NCI-H1048 (cell line): ENCODE results near the gene LOXL1.
"Not testable (repeated sequence)": the region's sequence is repeated elsewhere in the genome, so short reads cannot be mapped to it uniquely, and the experiment has no call there.

Experiments used
- DNase-seq: peaks from one replicate; lab custom pipeline; 2025; lab: John Stamatoyannopoulos, UW

The LOXL1 gene

DNA sequence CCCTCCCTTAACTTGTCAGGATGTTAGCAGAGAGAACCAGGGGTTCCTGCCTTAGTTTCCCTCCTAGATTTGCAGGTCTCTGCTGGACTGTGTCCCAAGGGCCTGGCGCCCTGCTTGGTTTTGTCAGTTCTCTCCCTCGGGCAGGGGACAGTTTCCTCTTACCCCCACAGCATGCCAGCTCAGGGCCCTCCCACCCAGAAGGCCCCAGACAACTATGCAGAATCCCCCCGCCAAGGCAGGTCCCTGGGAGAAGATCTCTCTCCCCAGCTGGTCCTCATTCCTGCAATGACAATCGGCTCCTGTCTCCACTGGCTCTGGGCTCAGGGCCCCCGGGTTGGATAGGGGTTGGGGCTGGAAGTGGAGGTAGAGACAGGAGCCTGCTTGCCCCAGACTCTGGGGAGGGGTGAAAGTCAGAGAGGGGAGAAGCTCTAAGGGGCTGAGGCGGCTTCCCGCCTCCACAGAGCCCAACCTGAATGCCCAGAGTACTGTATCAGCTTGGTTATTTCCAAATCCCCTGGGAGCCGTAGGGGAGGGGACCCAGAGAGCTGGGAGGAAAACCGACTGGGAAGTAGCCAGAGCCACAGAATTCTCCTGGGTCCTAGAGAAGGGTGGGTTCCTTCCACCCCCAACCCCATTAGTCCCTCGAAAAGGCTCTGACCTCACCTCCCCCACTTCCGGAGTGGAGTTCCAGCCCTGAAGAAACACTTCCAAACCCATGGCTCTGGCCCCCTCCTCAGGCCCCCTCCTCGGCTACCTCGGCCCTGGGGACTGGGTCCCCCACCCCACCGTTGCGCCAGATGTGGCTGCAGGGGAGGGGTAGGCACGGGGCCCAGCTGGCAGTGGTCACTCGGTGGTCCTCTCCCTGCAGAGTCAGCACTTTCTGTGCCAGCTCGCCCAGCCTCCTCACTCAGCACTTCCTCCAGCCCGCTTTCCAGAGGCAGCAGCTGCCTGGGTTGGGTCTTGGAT is 3.8 kb upstream of the LOXL1 start:
- no peak for DNase-seq

DNA sequence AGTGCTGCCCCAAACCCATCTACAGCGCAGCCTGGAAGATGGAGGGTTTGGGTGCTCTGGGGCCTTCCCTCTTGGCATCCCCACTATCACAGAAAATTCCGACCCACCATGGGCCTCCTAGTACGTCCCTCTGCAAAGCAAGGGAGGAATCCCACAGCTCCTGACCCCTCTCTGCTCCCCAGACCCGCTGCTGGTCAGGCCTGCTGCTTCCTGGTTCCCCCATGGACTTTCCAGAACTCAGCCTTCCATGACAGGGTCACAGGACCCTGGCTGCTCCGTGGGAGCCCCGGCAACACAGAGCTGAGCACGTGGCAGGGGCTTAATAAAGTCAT is 3.1 kb upstream of the LOXL1 start:
- DNase-seq: no peak

DNA sequence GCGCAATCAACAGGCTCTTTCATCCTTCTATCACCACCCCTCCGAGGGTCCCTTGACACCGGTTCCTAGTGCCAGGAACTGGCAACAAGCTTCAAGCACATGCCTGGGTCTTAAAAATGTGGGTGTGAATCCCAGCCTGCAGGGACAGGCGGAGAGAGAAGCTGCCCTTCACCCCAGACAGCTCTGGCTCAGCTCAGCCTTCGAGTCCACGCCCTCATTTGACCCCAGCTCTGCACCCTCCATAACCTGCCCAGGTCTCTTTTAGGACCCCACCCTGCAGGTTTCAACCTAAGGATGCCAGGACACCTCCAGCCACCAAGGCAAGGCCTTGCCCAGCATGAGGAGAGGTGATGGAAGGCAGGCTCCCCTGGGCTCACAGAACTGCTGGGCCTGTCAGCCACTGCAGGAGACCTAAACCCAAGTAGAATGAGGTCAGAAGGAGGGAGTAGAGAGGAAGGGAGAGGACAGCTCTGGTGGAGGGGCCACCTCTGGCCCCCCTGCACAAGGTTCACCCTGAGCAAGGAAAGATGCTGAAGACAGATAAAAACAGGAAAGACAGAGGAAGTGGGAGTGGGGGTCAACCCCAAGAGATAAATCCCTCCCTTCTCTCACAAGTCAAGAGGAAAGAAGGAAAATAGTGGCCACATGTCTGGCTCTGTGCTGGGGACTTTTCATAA is 2.6 kb upstream of the LOXL1 start:
- DNase-seq: no peak

DNA sequence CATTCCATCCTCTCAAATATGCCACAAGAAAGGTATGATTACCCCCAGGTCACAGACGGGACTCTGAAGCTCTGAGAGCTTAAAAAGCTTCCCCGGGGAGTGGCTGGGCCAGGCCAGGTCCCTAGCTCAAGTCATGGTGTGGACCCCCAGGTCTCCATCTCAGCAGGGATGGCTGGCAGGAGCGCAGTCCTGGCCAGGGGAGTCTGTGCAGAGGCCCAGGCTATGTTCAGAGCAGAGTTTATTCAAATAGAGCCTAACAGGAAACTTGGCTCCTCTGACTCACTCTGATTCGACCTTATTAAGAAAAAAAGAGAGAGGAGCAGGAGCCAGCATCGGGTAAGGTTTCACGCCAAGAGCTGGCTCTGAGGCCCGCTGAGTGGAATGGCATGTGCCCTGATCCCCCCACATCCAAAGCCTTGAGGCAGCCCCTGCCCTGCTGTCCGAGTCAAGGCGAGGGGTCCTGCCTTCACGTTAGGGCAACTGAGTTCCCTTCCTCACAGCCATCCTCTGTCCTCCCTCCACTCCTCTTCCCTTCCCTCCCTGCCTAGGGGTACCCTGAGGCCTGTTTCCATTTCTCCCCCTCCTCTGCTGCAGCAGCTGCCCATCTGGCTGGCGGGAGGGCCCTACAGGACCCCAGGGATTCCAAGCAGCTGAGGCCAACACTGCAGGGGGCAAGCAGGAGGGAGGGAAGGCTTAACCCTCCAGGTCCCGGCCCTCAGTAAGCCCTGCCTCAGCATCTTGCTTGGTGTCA is 1.9 kb upstream of the LOXL1 start:
- no peak for DNase-seq

DNA sequence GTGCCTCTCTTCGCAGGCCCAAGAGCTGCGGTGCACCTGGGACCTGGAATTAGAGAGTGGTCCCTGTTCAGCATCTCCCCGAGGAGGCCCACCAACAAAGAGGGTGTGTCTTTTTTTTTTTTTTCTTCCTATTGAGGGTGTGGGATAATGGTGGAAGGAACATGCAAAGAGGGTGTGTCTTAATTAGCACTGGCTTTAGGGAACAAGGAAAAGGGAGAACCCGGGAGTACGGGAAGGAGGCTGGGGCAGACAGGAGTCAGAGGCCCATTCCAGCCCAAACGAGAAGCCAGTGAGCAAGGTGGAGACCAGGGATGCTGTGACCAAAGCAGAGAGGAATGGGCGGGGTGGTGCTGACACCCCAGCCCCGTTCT is 429 bp upstream of the LOXL1 start:
- no peak for DNase-seq

DNA sequence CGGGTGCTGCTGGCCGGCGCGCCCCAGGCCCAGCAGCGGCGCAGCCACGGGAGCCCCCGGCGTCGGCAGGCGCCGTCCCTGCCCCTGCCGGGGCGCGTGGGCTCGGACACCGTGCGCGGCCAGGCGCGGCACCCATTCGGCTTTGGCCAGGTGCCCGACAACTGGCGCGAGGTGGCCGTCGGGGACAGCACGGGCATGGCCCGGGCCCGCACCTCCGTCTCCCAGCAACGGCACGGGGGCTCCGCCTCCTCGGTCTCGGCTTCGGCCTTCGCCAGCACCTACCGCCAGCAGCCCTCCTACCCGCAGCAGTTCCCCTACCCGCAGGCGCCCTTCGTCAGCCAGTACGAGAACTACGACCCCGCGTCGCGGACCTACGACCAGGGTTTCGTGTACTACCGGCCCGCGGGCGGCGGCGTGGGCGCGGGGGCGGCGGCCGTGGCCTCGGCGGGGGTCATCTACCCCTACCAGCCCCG is 777 bp downstream of the LOXL1 start:
- DNase-seq: no peak

DNA sequence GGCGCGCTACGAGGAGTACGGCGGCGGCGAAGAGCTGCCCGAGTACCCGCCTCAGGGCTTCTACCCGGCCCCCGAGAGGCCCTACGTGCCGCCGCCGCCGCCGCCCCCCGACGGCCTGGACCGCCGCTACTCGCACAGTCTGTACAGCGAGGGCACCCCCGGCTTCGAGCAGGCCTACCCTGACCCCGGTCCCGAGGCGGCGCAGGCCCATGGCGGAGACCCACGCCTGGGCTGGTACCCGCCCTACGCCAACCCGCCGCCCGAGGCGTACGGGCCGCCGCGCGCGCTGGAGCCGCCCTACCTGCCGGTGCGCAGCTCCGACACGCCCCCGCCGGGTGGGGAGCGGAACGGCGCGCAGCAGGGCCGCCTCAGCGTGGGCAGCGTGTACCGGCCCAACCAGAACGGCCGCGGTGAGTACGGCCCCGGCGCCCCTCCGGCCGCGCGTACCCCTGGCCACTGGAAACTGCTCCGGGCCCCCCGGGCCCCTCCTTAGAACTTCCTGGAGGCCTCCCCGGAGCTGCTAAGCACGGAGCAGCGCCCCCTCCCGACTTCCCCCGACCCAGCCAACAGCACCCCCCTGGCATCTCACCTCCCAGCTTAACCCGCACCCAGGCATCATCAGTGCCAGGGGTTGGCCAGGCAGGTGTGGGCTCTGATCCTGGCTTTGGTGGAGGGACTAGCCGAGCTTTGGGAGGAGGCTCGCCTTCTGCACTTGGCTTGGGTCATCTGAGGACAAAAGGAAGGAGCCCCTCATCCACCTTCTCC is 1.4 kb downstream of the LOXL1 start:
- no peak for DNase-seq

DNA sequence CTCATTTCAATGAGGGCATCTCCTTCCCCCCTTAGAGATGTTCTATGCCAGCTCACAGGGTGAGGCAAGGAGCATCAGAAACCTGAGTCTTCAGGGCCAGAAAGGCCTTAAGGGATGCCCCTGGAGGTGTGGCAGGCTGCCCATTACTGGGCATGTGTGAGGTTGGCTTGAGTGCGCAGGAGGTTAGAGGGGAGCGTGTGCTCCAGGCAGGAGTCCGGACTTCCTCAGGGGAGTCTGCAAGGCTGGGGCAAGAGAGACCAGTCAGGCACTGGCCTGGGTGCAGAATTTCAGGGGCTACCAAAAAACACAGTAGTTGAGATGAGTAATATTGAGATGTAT is 1.9 kb downstream of the LOXL1 start:
- DNase-seq: no peak

DNA sequence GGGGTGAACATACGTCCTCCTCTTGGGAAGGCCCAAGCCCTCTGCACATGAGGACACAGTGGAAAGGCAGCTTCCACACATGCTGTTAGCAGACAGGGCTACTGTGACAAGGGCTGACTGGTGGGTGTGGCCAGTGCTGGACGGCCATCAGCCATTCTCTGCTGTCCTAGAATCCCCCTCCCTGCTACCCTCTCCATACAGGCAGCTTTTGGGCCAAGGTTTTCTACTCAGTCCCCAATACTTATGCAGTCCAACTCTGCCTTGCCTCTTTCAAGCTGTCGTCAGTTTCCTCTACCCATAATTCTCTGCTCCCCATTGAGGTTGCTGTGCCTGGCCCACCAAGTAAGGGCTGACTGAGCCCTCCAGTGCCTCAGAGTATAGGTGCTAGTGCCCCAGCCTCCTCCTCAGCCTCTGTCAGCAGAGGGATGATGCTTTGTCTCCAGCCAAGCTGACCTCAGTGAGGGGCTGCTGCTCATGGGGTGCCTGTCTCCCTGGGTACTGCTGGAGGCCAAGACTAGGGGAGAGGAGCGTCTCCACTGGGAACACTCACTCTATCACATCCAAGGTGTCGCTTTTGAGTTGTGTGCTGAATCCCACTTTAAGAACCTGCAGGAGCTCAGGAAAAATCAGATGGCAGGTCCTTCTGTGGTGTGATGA is 2.8 kb downstream of the LOXL1 start:
- no peak for DNase-seq

DNA sequence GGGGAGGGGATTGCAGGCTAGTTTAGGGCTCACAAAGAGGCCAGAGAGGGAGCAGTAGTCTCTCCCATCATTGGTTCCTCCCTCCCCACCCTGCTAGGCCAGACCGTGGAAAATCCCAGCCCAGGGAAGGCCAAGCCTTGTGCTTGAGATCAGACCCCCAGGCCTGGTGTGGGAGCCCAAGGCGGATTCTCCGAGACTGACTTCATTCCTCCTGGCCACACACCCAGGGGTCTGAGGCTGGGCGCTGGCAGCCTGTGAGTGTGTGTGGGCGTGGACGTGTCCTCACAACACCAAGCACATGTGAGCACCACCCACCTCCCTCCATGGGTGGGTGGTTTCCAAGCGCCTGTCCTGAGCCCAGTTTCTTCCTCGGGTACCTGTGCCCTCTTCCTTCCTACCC is 4.1 kb downstream of the LOXL1 start:
- DNase-seq: no peak

DNA sequence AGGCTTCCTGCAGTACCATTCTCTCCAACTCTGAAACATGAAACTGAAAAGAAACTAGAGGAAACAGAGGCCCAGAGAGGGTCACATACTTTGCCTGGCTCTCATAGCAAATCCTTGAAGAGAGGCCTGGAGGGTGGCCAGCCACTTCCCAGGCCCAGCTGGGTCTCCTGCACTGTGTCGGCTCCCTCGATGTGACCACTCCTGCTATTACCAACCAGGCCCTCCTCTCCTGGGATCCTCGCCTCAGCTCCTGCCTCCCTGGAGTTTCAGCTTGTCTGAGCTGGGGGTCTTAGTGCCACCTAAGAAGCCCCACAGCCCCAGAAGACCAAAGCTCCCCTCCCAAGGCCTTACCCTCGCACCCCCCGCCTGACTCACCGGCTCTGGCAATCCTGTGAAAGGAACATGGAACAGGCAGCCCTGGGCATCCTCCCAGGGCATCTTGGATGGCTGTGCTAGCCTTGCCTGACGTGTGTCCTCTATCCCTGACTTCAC is 4.6 kb downstream of the LOXL1 start:
- DNase-seq: no peak

DNA sequence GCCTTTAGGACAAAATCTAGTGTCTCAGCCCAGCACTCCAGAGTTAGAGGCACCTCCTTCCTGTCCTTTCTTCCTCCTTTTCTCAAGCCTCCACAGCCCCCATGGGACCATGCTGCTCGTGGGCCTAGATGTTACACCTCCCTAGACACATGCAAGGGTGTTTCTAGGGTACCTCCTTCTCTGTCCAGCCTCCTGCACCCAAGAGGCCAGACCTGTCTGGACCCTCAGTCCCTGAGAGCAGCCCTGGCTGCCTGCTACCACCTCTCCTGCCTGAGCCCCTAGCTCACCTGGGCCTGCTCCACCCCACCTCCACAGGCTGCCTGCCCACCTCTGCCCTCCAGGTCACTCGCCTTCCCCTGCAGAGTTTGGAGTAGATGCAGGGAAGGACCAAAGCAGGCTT is 5.2 kb downstream of the LOXL1 start:
- DNase-seq: no peak

DNA sequence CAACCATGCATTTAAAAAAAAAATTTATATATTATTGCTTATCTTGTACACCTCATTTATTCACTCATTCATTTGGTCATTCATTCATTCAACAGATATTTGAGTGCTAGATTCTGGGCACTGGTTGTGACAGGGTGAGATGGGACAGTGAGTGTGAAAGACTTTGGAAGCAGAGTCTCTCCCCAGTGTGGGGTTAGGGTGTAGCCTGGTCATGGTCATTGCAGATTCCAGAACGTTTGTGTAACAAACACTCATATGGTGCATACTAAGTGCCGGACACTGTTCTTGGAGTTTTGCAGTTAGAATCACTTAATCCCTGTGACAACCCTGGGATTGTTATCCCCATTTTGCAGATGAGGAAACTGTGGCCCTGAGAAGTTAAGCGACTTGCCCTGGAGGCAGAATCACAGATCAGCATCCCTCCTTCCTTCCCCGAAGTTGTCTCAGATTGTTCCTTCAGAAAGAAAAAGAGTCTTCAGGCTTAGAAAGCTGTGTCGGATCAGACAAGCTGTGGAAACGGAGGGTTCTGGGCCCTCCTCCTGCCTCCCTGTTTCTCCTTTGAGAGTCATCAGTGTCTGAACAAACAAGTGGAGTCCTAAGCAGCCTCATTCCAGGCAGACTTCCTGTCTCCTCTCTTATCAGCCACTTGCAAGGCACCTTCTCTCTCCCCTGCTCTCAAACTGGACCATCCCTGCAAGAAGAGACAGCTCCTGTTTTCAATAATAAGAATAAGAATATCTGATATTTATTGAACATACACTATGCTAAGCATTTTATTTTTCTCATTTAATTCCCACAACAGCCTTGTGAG is 6.3 kb downstream of the LOXL1 start:
- DNase-seq: no peak

DNA sequence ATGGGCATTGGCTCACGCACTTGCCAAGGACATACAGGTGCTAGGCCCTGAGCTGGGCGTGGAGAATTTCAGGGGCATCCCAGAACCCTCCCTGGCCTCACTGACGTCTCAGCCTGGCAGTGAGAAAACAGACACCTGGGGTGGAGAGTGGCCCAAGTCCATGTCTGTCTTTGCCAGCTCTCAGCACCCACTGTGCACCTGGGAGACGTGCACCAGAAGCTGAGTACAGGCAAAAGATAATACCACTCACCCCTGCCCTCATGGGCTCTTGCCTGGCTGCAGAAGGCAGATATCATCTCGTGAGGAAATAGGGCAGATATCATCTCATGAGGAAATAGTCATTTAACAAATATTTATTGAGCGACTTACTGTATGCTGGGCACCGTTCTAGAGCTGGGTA is 8.0 kb downstream of the LOXL1 start:
- no peak for DNase-seq

DNA sequence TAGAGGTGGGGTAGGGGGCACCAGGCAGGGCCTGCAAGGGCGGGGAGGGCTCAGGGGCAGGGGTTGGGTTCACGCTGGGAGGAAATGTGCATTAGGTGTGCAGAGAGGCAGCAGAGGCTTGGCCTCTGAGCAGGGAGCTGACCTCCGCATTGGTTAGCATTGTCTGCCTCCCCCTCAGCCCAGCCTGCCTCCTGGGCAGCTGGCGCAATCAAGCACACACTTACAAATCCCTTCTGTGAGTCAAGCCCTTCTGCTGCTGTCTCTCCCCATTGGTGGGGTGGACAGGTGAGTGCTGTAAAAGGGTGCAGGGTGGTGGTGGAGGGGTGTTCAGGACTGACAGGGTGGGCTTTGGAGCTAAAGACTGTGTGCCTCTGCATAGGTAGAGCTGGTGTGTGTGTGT is 9.3 kb downstream of the LOXL1 start:
- no peak for DNase-seq

DNA sequence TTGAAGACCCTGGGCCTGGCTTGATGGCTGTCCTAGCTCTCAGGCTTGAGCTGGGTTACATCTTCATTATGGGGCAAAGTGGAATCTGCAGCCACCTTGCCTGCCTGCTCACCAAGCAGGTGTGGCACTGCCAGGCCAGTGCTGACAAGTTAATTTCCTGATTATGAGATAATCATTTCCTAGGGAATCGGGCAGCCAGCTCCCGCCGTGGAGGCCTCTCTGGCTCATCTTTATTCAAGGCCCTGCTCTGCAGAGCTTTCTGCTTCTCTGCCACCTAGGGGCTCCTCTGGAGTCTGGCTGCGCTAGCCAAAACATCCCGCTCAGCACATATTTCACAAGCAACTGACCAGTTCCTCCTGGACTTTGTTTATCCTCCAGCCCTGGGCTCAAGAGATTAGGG is 9.9 kb downstream of the LOXL1 start:
- no peak for DNase-seq

DNA sequence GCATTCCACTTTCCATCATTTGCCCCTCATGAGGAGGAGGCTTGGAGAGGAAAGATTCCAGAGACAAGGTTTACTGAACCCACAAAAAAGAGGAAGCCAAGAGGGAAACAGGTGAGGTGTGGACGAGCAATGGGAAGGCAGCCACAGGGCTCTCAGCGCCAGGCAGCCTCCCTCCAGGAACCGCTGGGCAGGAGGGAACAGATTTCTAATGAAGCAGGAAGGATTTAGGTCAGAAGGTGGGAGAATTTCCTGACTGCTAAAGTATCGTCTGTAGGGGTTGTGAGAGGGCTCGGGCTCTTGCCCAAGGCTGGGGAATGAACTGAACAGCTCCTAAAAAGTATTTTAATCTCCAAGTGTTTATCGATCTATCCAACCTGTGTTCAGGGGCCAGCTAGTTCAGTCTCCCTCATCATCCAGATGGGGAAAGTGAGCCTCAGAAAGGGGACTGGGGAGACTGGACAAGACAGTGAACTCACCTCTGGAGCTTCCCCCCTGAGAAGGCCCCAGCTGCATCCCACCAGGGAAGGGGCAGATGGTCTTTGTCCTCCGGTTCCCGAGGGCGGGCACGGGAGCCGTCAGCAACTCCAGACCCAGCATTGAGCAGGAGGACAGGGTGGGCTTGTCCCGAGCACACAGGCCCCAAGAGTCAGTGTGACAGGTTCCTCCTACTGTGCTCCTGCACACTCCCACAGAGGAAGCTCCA is 10.5 kb downstream of the LOXL1 start:
- no peak for DNase-seq

DNA sequence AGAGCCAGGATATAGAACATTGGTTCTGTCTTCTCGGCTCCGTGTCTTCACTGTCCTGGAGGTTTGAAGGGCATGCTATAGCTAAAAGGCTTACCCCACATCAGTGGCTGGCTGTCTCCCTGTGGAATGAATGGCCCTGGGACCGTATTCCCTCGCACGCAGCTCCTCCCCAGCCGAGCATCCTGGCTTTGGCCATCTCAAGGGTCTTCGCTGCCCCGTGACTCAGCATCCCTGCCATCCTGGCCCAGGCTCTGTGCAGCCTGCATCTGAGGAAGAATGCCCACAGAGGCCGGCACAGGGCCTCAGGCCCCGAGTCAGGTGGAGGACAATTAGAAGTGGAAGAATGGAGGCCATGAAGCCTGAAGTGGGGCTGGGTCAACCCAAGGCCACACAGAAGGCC is 11.0 kb downstream of the LOXL1 start:
- no peak for DNase-seq

DNA sequence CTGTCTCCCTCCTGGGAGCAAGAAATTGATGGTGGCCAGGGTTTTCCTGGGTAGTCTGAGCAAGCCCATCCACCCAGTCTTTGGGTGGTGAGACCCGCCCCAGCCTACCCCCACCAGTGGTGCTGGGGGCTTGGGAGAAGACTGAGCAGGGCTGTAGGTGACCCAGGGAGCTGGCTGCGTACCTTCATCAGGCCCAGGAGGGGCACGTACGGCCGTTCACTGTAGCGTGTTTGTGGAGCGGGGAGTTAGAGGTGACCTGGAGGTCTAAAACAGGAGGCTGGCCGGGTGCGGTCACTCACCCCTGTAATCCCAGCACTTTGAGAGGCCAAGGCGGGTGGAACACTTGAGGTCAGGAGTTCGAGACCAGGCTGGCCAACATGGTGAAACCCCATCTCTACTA is 11.5 kb downstream of the LOXL1 start:
- no peak for DNase-seq

DNA sequence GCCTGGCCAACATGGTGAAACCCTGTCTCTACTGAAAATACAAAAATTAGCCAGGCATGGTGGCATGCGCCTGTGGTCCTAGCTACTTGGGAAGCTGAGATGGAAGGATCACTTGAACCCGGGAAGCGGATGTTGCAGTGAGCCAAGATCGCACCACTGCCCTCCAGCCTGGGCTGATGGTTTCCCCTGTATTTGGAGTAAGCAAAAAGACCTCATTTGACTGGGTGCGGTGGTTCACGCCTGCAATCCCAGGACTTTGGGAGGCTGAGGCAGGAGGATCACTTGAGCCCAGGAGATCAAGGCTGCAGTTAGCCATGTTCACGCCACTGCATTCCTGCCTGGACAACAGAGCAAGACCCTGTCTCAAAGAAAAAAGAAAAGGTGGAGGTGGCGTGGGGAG is 12.3 kb downstream of the LOXL1 start:
- not testable (repeated sequence) for DNase-seq
